ENCODE measurements around the gene RHOA.

The RHOA gene

GRCh38 chr3:49453621-49454020 lies 41.8 kb upstream of the RHOA start:
- Histone ChIP-seq H3K9me3 (ENCODE audit: control extremely low read depth in 1 of 5, control insufficient read depth in 4 of 5, insufficient read depth in 2 of 5, low read depth in 1 of 5, low read length in 4 of 5) (no peaks in the 10 kb centered on the region), H3K27me3 (replicated peaks in 2 of 5; ENCODE audit: control insufficient read depth in 4 of 5, insufficient read depth in 5 of 5, low read length in 4 of 5) (no peaks in the 10 kb centered on the region), H3K4me1 (ENCODE audit: control extremely low read depth in 1 of 4, control insufficient read depth in 4 of 4, insufficient read depth in 4 of 4, low read length in 3 of 4) (peaks cover 0 to 3% (median 0%) of the 10 kb centered on the region in 4 experiments), H3K27ac (ENCODE audit: insufficient read depth in 1 of 2, low read depth in 1 of 2, low read length in 2 of 2, poor library complexity in 1 of 2, severe bottlenecking in 2 of 2) (no peak overlapping the region), H3K36me3 (ENCODE audit: control insufficient read depth in 4 of 4, insufficient read depth in 4 of 4, low read length in 3 of 4) (no peaks in the 10 kb centered on the region), H3K4me3 (ENCODE audit: control insufficient read depth in 1 of 7, extremely low read depth in 1 of 7, insufficient read depth in 4 of 7, low read depth in 2 of 7, low read length in 6 of 7) (no peak overlapping the region)
- CTCF ChIA-PET = interaction anchor here (0.8 to 1.4 kb wide), 8 partner anchors 10 to 159 kb away, joined by 3 read pairs; partner anchors contain the start of genes DAG1 and USP4
- no peak for DNase-seq
- POLR2A ChIA-PET = no interaction called here
- 95% methylated on average over 3 of the region's 4 CpGs for WGBS (ENCODE audit: insufficient coverage)

GRCh38 chr3:49445391-49445790 lies 33.6 kb upstream of the RHOA start:
- H3K36me3 ChIP-seq (ENCODE audit: control insufficient read depth in 4 of 4, insufficient read depth in 4 of 4, low read length in 3 of 4) = no peaks in the 10 kb centered on the region
- H3K9me3 ChIP-seq (ENCODE audit: control extremely low read depth in 1 of 5, control insufficient read depth in 4 of 5, insufficient read depth in 2 of 5, low read depth in 1 of 5, low read length in 4 of 5) = no peaks in the 10 kb centered on the region
- H3K4me3 ChIP-seq (ENCODE audit: control insufficient read depth in 1 of 7, extremely low read depth in 1 of 7, insufficient read depth in 4 of 7, low read depth in 2 of 7, low read length in 6 of 7) = no peak overlapping the region
- H3K4me1 ChIP-seq (ENCODE audit: control extremely low read depth in 1 of 4, control insufficient read depth in 4 of 4, insufficient read depth in 4 of 4, low read length in 3 of 4) = peaks cover 3 to 14% (median 13%) of the 10 kb centered on the region in 4 experiments
- ChIA-PET POLR2A (no interaction called here), CTCF (interaction anchor here (0.7 to 2.9 kb wide), 4 partner anchors 29 to 125 kb away, joined by 3 to 13 read pairs (median 4); no protein-coding TSS in a partner anchor)
- no peak overlapping the region for H3K27ac ChIP-seq (ENCODE audit: insufficient read depth in 1 of 2, low read depth in 1 of 2, low read length in 2 of 2, poor library complexity in 1 of 2, severe bottlenecking in 2 of 2)
- WGBS (ENCODE audit: insufficient coverage) = 100% methylated on average over 4 of the region's 5 CpGs
- DNase-seq = no peak
- no peaks in the 10 kb centered on the region for H3K27me3 ChIP-seq (replicated peaks in 2 of 5; ENCODE audit: control insufficient read depth in 4 of 5, insufficient read depth in 5 of 5, low read length in 4 of 5)

GRCh38 chr3:49434731-49435130 lies 23.0 kb upstream of the RHOA start:
- no peak overlapping the region for H3K27ac ChIP-seq (ENCODE audit: insufficient read depth in 1 of 2, low read depth in 1 of 2, low read length in 2 of 2, poor library complexity in 1 of 2, severe bottlenecking in 2 of 2)
- H3K9me3 ChIP-seq (ENCODE audit: control extremely low read depth in 1 of 5, control insufficient read depth in 4 of 5, insufficient read depth in 2 of 5, low read depth in 1 of 5, low read length in 4 of 5) = no peaks in the 10 kb centered on the region
- 100% methylated on average over 3 of the region's 5 CpGs for WGBS (ENCODE audit: insufficient coverage)
- no peak for DNase-seq
- H3K4me3 ChIP-seq (ENCODE audit: control insufficient read depth in 1 of 7, extremely low read depth in 1 of 7, insufficient read depth in 4 of 7, low read depth in 2 of 7, low read length in 6 of 7) = no peak overlapping the region
- ChIA-PET CTCF (no interaction called here), POLR2A (no interaction called here)
- no peaks in the 10 kb centered on the region for H3K36me3 ChIP-seq (ENCODE audit: control insufficient read depth in 4 of 4, insufficient read depth in 4 of 4, low read length in 3 of 4)
- no peaks in the 10 kb centered on the region for H3K27me3 ChIP-seq (replicated peaks in 2 of 5; ENCODE audit: control insufficient read depth in 4 of 5, insufficient read depth in 5 of 5, low read length in 4 of 5)
- H3K4me1 ChIP-seq (ENCODE audit: control extremely low read depth in 1 of 4, control insufficient read depth in 4 of 4, insufficient read depth in 4 of 4, low read length in 3 of 4) = peaks cover 0 to 5% (median 2%) of the 10 kb centered on the region in 4 experiments

- Histone ChIP-seq H3K36me3 (ENCODE audit: control insufficient read depth in 4 of 4, insufficient read depth in 4 of 4, low read length in 3 of 4) (peaks cover 0 to 21% (median 12%) of the 10 kb centered on the region in 4 experiments), H3K4me3 (ENCODE audit: control insufficient read depth in 1 of 7, extremely low read depth in 1 of 7, insufficient read depth in 4 of 7, low read depth in 2 of 7, low read length in 6 of 7) (peak overlapping the region; percentile 58 to 95 (median 83)), H3K4me1 (ENCODE audit: control extremely low read depth in 1 of 4, control insufficient read depth in 4 of 4, insufficient read depth in 4 of 4, low read length in 3 of 4) (peaks cover 2 to 19% (median 12%) of the 10 kb centered on the region in 4 experiments), H3K27ac (ENCODE audit: insufficient read depth in 1 of 2, low read depth in 1 of 2, low read length in 2 of 2, poor library complexity in 1 of 2, severe bottlenecking in 2 of 2) (peak overlapping the region in 1 of 2 experiments; percentile 91), H3K27me3 (replicated peaks in 2 of 5; ENCODE audit: control insufficient read depth in 4 of 5, insufficient read depth in 5 of 5, low read length in 4 of 5) (no peaks in the 10 kb centered on the region), H3K9me3 (ENCODE audit: control extremely low read depth in 1 of 5, control insufficient read depth in 4 of 5, insufficient read depth in 2 of 5, low read depth in 1 of 5, low read length in 4 of 5) (no peaks in the 10 kb centered on the region)
- ChIA-PET CTCF (interaction anchor here (0.6 to 1.3 kb wide), 5 partner anchors 11 to 253 kb away, joined by 3 to 5 read pairs (median 4); partner anchors contain the start of gene USP4), POLR2A (interaction anchor here (0.6 to 1.4 kb wide), 4 partner anchors 15 to 89 kb away, joined by 5 to 12 read pairs (median 6); partner anchors contain the start of genes RHOA, TCTA and USP4)
- DNase-seq = peak in 1 of 3 donors; percentile 41
- 3% methylated on average over 9 of the region's 9 CpGs for WGBS (ENCODE audit: insufficient coverage)
These were observed 16.9 kb upstream of the RHOA start for GRCh38 chr3:49428752-49429080.

GRCh38 chr3:49427586-49427985 lies 15.8 kb upstream of the RHOA start:
- Histone ChIP-seq H3K27ac (ENCODE audit: insufficient read depth in 1 of 2, low read depth in 1 of 2, low read length in 2 of 2, poor library complexity in 1 of 2, severe bottlenecking in 2 of 2) (no peak overlapping the region), H3K9me3 (ENCODE audit: control extremely low read depth in 1 of 5, control insufficient read depth in 4 of 5, insufficient read depth in 2 of 5, low read depth in 1 of 5, low read length in 4 of 5) (no peaks in the 10 kb centered on the region), H3K27me3 (replicated peaks in 2 of 5; ENCODE audit: control insufficient read depth in 4 of 5, insufficient read depth in 5 of 5, low read length in 4 of 5) (no peaks in the 10 kb centered on the region), H3K36me3 (ENCODE audit: control insufficient read depth in 4 of 4, insufficient read depth in 4 of 4, low read length in 3 of 4) (peaks cover 0 to 21% (median 12%) of the 10 kb centered on the region in 4 experiments), H3K4me3 (ENCODE audit: control insufficient read depth in 1 of 7, extremely low read depth in 1 of 7, insufficient read depth in 4 of 7, low read depth in 2 of 7, low read length in 6 of 7) (no peak overlapping the region), H3K4me1 (ENCODE audit: control extremely low read depth in 1 of 4, control insufficient read depth in 4 of 4, insufficient read depth in 4 of 4, low read length in 3 of 4) (peaks cover 2 to 27% (median 15%) of the 10 kb centered on the region in 4 experiments)
- POLR2A ChIA-PET = interaction anchor here (0.7 to 1.2 kb wide), 2 partner anchors 9 to 12 kb away, joined by 7 to 14 read pairs; no protein-coding TSS in a partner anchor
- no peak for DNase-seq
- WGBS (ENCODE audit: insufficient coverage) = no CpG with 5 or more reads among the region's 2 CpGs
- CTCF ChIA-PET = interaction anchor here (1.1 to 2.2 kb wide), 2 partner anchors 11 to 88 kb away, joined by 3 to 8 read pairs; partner anchors contain the start of gene USP4

GRCh38 chr3:49424816-49425215 lies 13.0 kb upstream of the RHOA start:
- H3K27me3 ChIP-seq (replicated peaks in 2 of 5; ENCODE audit: control insufficient read depth in 4 of 5, insufficient read depth in 5 of 5, low read length in 4 of 5) = no peaks in the 10 kb centered on the region
- no peak overlapping the region for H3K4me3 ChIP-seq (ENCODE audit: control insufficient read depth in 1 of 7, extremely low read depth in 1 of 7, insufficient read depth in 4 of 7, low read depth in 2 of 7, low read length in 6 of 7)
- no peak overlapping the region for H3K27ac ChIP-seq (ENCODE audit: insufficient read depth in 1 of 2, low read depth in 1 of 2, low read length in 2 of 2, poor library complexity in 1 of 2, severe bottlenecking in 2 of 2)
- peaks cover 2 to 39% (median 21%) of the 10 kb centered on the region in 4 experiments for H3K4me1 ChIP-seq (ENCODE audit: control extremely low read depth in 1 of 4, control insufficient read depth in 4 of 4, insufficient read depth in 4 of 4, low read length in 3 of 4)
- WGBS (ENCODE audit: insufficient coverage) = 100% methylated on average over 6 of the region's 6 CpGs
- ChIA-PET CTCF (no interaction called here), POLR2A (no interaction called here)
- DNase-seq = no peak
- peaks cover 0 to 21% (median 14%) of the 10 kb centered on the region in 4 experiments for H3K36me3 ChIP-seq (ENCODE audit: control insufficient read depth in 4 of 4, insufficient read depth in 4 of 4, low read length in 3 of 4)
- H3K9me3 ChIP-seq (ENCODE audit: control extremely low read depth in 1 of 5, control insufficient read depth in 4 of 5, insufficient read depth in 2 of 5, low read depth in 1 of 5, low read length in 4 of 5) = no peaks in the 10 kb centered on the region

GRCh38 chr3:49422379-49423248 lies 10.8 kb upstream of the RHOA start, which contains the start of gene AMT:
Gene AMT (minus strand): TSS chr3:49422473. CDS start chr3:49422450, 23 bp downstream.
- ChIA-PET POLR2A (no interaction called here), CTCF (interaction anchor here (0.9 to 2.2 kb wide), 3 partner anchors 10 to 82 kb away, joined by 3 to 8 read pairs (median 4); partner anchors contain the start of genes GPX1 and USP4)
- peaks cover 0 to 36% (median 17%) of the 10 kb centered on the region in 4 experiments for H3K4me1 ChIP-seq (ENCODE audit: control extremely low read depth in 1 of 4, control insufficient read depth in 4 of 4, insufficient read depth in 4 of 4, low read length in 3 of 4)
- peak within 1 kb of the TSS in 6 of 7 experiments; percentile 16 to 77 (median 62) for H3K4me3 ChIP-seq (ENCODE audit: control insufficient read depth in 1 of 7, extremely low read depth in 1 of 7, insufficient read depth in 4 of 7, low read depth in 2 of 7, low read length in 6 of 7)
- DNase-seq = peak in 2 of 3 donors; percentile 50 to 58
- peaks cover 0 to 35% (median 15%) of the 10 kb centered on the region in 4 experiments for H3K36me3 ChIP-seq (ENCODE audit: control insufficient read depth in 4 of 4, insufficient read depth in 4 of 4, low read length in 3 of 4)
- H3K9me3 ChIP-seq (ENCODE audit: control extremely low read depth in 1 of 5, control insufficient read depth in 4 of 5, insufficient read depth in 2 of 5, low read depth in 1 of 5, low read length in 4 of 5) = no peaks in the 10 kb centered on the region
- 29% methylated on average over 14 of the region's 25 CpGs for WGBS (ENCODE audit: insufficient coverage)
- H3K27me3 ChIP-seq (replicated peaks in 2 of 5; ENCODE audit: control insufficient read depth in 4 of 5, insufficient read depth in 5 of 5, low read length in 4 of 5) = no peaks in the 10 kb centered on the region
- H3K27ac ChIP-seq (ENCODE audit: insufficient read depth in 1 of 2, low read depth in 1 of 2, low read length in 2 of 2, poor library complexity in 1 of 2, severe bottlenecking in 2 of 2) = no peak within 1 kb of the TSS

All from common myeloid progenitor, CD34-positive (primary cell).